Neural progenitor cell (in vitro differentiated cells): ENCODE data around the gene TM4SF20. TPM values are rescaled to one million over a fixed set of nuclear protein-coding genes. Genes with fewer than 3 reads are reported as not detected.

Source experiments
- DNase-seq: peaks from one replicate; pipeline ENCODE4 v3.0.0-alpha.2; 2016; ENCODE audit warnings: low spot score
- H2AFZ ChIP-seq: fragments of 200-600 bp; sonication (generic); replicated peaks from 2 replicates; pipeline ENCODE4 v1.6.1; 2016; ENCODE audit warnings: antibody characterized with exemption
- H3F3A ChIP-seq: fragments of 200-600 bp; sonication (generic); 2 replicates; pipeline ENCODE4 v1.6.1; 2016; ENCODE audit warnings: antibody characterized with exemption, low read depth
- H3K27ac ChIP-seq: fragments of 200-600 bp; sonication (generic); 2 replicates; pipeline ENCODE4 v1.5.1; 2016; ENCODE audit warnings: mild to moderate bottlenecking
- H3K27me3 ChIP-seq: fragments of 200-600 bp; sonication (generic); 2 replicates; pipeline ENCODE4 v1.6.1; 2016; ENCODE audit warnings: mild to moderate bottlenecking, moderate library complexity
- H3K36me3 ChIP-seq: fragments of 200-600 bp; sonication (generic); 2 replicates; pipeline ENCODE4 v1.5.1; 2016
- H3K4me1 ChIP-seq: fragments of 200-600 bp; sonication (generic); 2 replicates; pipeline ENCODE4 v1.6.1; 2016; ENCODE audit warnings: mixed run types
- H3K4me2 ChIP-seq: fragments of 200-600 bp; sonication (generic); 2 replicates; pipeline ENCODE4 v1.6.1; 2016
- H3K4me3 ChIP-seq: fragments of 200-600 bp; sonication (generic); 2 replicates; pipeline ENCODE4 v1.5.1; 2016
- H3K79me2 ChIP-seq: fragments of 200-600 bp; sonication (generic); 2 replicates; pipeline ENCODE4 v1.6.1; 2016; ENCODE audit warnings: low read depth
- H3K9ac ChIP-seq: fragments of 200-600 bp; sonication (generic); 2 replicates; pipeline ENCODE4 v1.6.1; 2016
- H3K9me3 ChIP-seq: fragments of 200-600 bp; sonication (generic); 2 replicates; pipeline ENCODE4 v1.5.1; 2016; ENCODE audit warnings: low read depth
- H4K20me1 ChIP-seq: fragments of 200-600 bp; sonication (generic); 2 replicates; pipeline ENCODE4 v1.6.1; 2016; ENCODE audit warnings: low read depth
- H3K27ac Mint-ChIP-seq: 3 replicates; pipeline ENCODE4 v1.8.0; 2021; ENCODE audit warnings: mixed read lengths
- H3K27me3 Mint-ChIP-seq: 2 replicates; pipeline ENCODE4 v1.8.0; 2022; ENCODE audit warnings: low read depth, mild to moderate bottlenecking, inconsistent platforms, moderate library complexity, mixed read lengths; ENCODE audit not compliant: insufficient read depth
- H3K36me3 Mint-ChIP-seq: 3 replicates; pipeline ENCODE4 v1.8.0; 2021; ENCODE audit warnings: mixed read lengths
- H3K4me1 Mint-ChIP-seq: 3 replicates; pipeline ENCODE4 v1.8.0; 2021; ENCODE audit warnings: mixed read lengths
- H3K4me3 Mint-ChIP-seq: 3 replicates; pipeline ENCODE4 v1.8.0; 2021; ENCODE audit warnings: mild to moderate bottlenecking, moderate library complexity, mixed read lengths
- H3K9me3 Mint-ChIP-seq: 3 replicates; pipeline ENCODE4 v1.8.0; 2020; ENCODE audit warnings: mixed read lengths
- CTCF ChIP-seq: fragments of 200-600 bp; sonication (generic); IDR thresholded peaks from 2 replicates; pipeline ENCODE4 v1.5.1; 2017; ENCODE audit warnings: antibody characterized with exemption, mild to moderate bottlenecking
- EZH2 ChIP-seq: fragments of 200-600 bp; sonication (generic); IDR thresholded peaks from 2 replicates; pipeline ENCODE4 v1.6.1; 2017; ENCODE audit warnings: antibody characterized with exemption, mild to moderate bottlenecking, moderate library complexity
- EZH2phosphoT487 ChIP-seq: fragments of 200-600 bp; sonication (generic); IDR thresholded peaks from 2 replicates; pipeline ENCODE4 v1.6.1; 2017; ENCODE audit warnings: antibody characterized with exemption
- total RNA-seq: library from RNA; depleted of rRNA; stranded (reverse); fragments of >200 nt; gene quantifications from 2 replicates; pipeline ENCODE4 v1.2.3, GENCODE V29; 2015; ENCODE audit warnings: low replicate concordance

TM4SF20 gene
- total RNA-seq, 1 donor from 2014 or later: not detected

GRCh38 chr2:227414846-227415245 is 35.7 kb upstream of the TM4SF20 start:
- no peaks in the 10 kb centered on the region for H3K36me3 Mint-ChIP-seq
- peaks cover 3% of the 10 kb centered on the region for H3K4me1 Mint-ChIP-seq
- peaks cover 3% of the 10 kb centered on the region for H3K27me3 Mint-ChIP-seq
- Histone ChIP-seq H3K4me1 (no peaks in the 10 kb centered on the region), H3K27me3 (no peaks in the 10 kb centered on the region), H3K9me3 (no peaks in the 10 kb centered on the region), H3K27ac (no peak overlapping the region), H3F3A (no peaks in the 10 kb centered on the region), H2AFZ (no peak overlapping the region), H3K9ac (no peak overlapping the region), H3K4me2 (no peak overlapping the region), H3K79me2 (no peaks in the 10 kb centered on the region), H4K20me1 (no peaks in the 10 kb centered on the region), H3K36me3 (no peaks in the 10 kb centered on the region), H3K4me3 (no peak overlapping the region)
- no peaks in the 10 kb centered on the region for H3K9me3 Mint-ChIP-seq
- H3K27ac Mint-ChIP-seq: no peak overlapping the region
- no peak overlapping the region for H3K4me3 Mint-ChIP-seq
- DNase-seq: no peak
- no peak for TF ChIP-seq EZH2
- TF ChIP-seq EZH2phosphoT487: no peak
- no peak for TF ChIP-seq CTCF

- Histone ChIP-seq H3K4me2 (no peak overlapping the region), H3K9ac (no peak overlapping the region), H3K79me2 (no peaks in the 10 kb centered on the region), H4K20me1 (no peaks in the 10 kb centered on the region), H3F3A (no peaks in the 10 kb centered on the region), H3K27ac (no peak overlapping the region), H2AFZ (no peak overlapping the region), H3K4me3 (no peak overlapping the region), H3K9me3 (no peaks in the 10 kb centered on the region), H3K27me3 (no peaks in the 10 kb centered on the region), H3K4me1 (no peaks in the 10 kb centered on the region), H3K36me3 (no peaks in the 10 kb centered on the region)
- no peak for DNase-seq
- Mint-ChIP-seq H3K27ac (no peak overlapping the region), H3K4me1 (peaks cover 3% of the 10 kb centered on the region), H3K9me3 (no peaks in the 10 kb centered on the region), H3K36me3 (no peaks in the 10 kb centered on the region), H3K27me3 (peaks cover 5% of the 10 kb centered on the region), H3K4me3 (no peak overlapping the region)
- no peak for TF ChIP-seq CTCF
- TF ChIP-seq EZH2phosphoT487: no peak
- no peak for TF ChIP-seq EZH2
These were observed 34.3 kb upstream of the TM4SF20 start for GRCh38 chr2:227413371-227413770.

GRCh38 chr2:227412877-227413276 is 33.8 kb upstream of the TM4SF20 start:
- Mint-ChIP-seq H3K27me3 (peaks cover 5% of the 10 kb centered on the region), H3K4me1 (peaks cover 3% of the 10 kb centered on the region), H3K36me3 (no peaks in the 10 kb centered on the region), H3K27ac (no peak overlapping the region), H3K9me3 (no peaks in the 10 kb centered on the region), H3K4me3 (no peak overlapping the region)
- no peaks in the 10 kb centered on the region for H3K79me2 ChIP-seq
- no peak for DNase-seq
- H3K4me2 ChIP-seq: no peak overlapping the region
- no peaks in the 10 kb centered on the region for H3K36me3 ChIP-seq
- no peaks in the 10 kb centered on the region for H3F3A ChIP-seq
- H3K4me3 ChIP-seq: no peak overlapping the region
- H4K20me1 ChIP-seq: no peaks in the 10 kb centered on the region
- no peak overlapping the region for H2AFZ ChIP-seq
- no peak overlapping the region for H3K9ac ChIP-seq
- no peaks in the 10 kb centered on the region for H3K4me1 ChIP-seq
- no peaks in the 10 kb centered on the region for H3K9me3 ChIP-seq
- H3K27me3 ChIP-seq: no peaks in the 10 kb centered on the region
- H3K27ac ChIP-seq: no peak overlapping the region
- TF ChIP-seq EZH2phosphoT487 (no peak), CTCF (no peak), EZH2 (no peak)

DNA sequence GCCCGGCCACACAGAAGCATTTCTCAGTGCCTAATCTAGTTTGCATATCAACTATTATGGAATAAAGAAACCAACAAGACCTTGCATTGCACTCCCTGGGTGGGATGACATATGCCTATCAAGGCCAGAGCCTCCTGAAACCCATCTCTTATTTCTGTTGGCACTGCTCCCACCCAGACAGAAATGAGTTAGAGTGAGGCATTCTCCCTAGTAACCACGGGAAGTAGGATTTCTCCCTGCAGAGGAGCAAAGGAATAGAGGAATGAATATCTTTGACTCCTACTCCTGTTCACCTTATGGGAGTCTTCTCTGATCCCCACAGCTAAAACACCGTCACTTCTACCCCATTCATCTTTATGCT is 32.9 kb upstream of the TM4SF20 start:
- no peak overlapping the region for H3K27ac Mint-ChIP-seq
- no peak overlapping the region for H3K27ac ChIP-seq
- H3K4me3 Mint-ChIP-seq: no peak overlapping the region
- no peaks in the 10 kb centered on the region for H3K9me3 Mint-ChIP-seq
- no peak overlapping the region for H3K4me3 ChIP-seq
- H3K4me2 ChIP-seq: no peak overlapping the region
- H3K36me3 ChIP-seq: no peaks in the 10 kb centered on the region
- TF ChIP-seq EZH2: no peak
- no peak for TF ChIP-seq CTCF
- TF ChIP-seq EZH2phosphoT487: no peak
- H2AFZ ChIP-seq: no peak overlapping the region
- no peaks in the 10 kb centered on the region for H3K79me2 ChIP-seq
- no peaks in the 10 kb centered on the region for H3F3A ChIP-seq
- no peaks in the 10 kb centered on the region for H3K9me3 ChIP-seq
- peaks cover 5% of the 10 kb centered on the region for H3K27me3 Mint-ChIP-seq
- peaks cover 3% of the 10 kb centered on the region for H3K4me1 Mint-ChIP-seq
- no peaks in the 10 kb centered on the region for H4K20me1 ChIP-seq
- H3K27me3 ChIP-seq: no peaks in the 10 kb centered on the region
- no peaks in the 10 kb centered on the region for H3K4me1 ChIP-seq
- no peak for DNase-seq
- no peaks in the 10 kb centered on the region for H3K36me3 Mint-ChIP-seq
- no peak overlapping the region for H3K9ac ChIP-seq
